HG03159 (cell line): Measurements from ENCODE around the gene BBS1.
"Not testable (repeated sequence)": the region's sequence is repeated elsewhere in the genome, so short reads cannot be mapped to it uniquely, and the experiment has no call there.

ENCODE experiments used
- ATAC-seq: cut with Tn5 transposase; IDR thresholded peaks from one replicate; pipeline ENCODE4 v1.9.1; 2021; ENCODE audit warnings: mild to moderate bottlenecking, moderate library complexity; ENCODE audit not compliant: unreplicated experiment

The BBS1 gene

DNA sequence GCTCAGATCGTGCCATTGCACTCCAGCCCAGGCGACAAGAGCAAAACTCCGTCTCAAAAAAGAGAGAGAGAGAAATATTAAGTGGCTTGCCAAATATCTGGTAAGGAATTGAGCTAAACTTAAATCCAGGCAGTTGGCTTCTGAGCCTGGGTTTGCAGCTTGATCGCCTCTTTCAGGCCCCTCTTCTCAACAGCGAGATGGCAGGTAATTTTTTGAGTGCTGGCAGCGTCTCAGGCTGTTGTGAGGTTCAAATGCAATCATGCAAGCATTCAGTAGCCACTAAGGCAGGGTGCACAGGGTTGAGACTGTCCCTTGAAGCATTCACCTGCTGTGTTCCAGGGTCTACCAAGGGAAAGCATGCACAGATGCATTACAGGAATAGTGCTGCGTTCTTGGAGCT, 58.6 kb downstream of the BBS1 start:
- no peak for ATAC-seq

- no peak for ATAC-seq
Observed at GRCh38 chr11:66570079-66570849, 59.8 kb downstream of the BBS1 start.

DNA sequence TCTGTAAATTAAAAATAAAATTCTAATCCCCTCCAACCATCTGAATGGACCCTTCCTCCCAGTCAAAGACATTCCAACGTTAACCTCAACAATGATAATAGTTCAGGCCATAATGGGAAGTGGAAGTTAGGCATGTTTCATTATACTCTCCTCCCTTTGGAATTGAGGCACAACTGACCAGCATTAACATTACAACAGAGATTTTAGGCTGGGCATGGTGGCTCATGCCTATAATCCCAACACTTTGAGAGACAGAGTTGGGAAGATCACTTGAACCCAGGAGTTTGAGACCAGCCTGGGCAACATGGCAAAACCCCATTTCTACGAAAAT, 60.4 kb downstream of the BBS1 start:
- no peak for ATAC-seq

DNA sequence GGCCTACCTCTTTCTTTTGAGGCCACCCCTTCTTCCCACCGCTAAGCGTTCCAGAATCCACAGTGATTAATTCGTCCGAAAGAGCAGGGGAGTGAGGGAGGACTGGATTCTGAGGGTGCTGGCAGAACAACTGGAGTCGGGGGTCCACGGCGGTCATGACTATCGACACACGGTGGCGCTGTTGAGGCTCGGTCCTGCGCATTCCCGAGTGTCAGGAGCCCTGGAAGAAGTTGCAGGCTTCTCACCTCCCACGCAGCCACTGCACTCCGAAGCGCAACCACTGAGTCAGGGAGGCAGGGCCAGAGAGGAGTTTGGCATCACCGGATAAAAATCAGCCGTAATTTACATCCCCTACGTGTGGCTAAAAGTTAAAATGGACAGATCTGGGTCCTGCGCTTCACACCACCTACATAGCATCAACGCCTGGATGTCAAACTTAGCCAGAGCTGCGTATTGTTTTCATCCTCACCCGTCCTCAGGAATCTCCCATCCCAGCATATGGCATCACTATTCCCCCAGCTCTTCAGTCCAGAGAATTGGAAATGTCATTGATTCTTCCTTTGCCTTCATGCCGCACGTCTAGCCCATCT, 68.7 kb downstream of the BBS1 start:
- ATAC-seq, result no peak

DNA sequence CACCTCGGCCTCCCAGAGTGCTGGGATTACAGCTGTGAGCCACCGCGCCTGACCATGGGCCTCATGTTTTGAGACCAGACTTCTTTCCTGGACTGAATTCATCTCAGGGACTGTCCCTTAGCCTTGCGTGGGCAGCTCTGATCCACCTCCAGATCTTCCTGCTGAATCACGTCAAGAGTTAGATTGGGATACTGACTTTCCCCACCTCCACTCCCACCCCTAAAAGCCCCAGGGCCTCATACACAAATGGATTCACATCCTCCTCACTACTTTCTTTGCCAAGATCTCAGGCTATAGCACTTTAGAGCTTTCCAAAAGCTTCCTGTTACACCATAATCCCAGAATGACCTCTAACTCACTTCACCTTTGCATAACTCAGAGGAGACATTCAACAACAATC, 70.4 kb downstream of the BBS1 start:
- ATAC-seq, result no peak

GRCh38 chr11:66581261-66581660, 70.8 kb downstream of the BBS1 start:
- no peak for ATAC-seq

GRCh38 chr11:66582565-66583147, 72.2 kb downstream of the BBS1 start:
- not testable (repeated sequence) for ATAC-seq
